RWPE2 (cell line): ENCODE measurements around the gene FAM219A.
"Not testable (repeated sequence)": the region's sequence is repeated elsewhere in the genome, so short reads cannot be mapped to it uniquely, and the experiment has no call there.

Experiments
- ATAC-seq: fragments of 200-7000 bp; cut with Tn5 transposase; 3 replicates; pipeline ENCODE4 v1.9.1; 2021; ENCODE audit warnings: low read depth
- DNase-seq: peaks from one replicate; pipeline ENCODE4 v3.0.0-alpha.2; 2020; ENCODE audit warnings: low spot score
- H3K27ac ChIP-seq: fragments of 450-650 bp; 2 replicates; pipeline ENCODE4 v1.5.1; 2017; ENCODE audit warnings: mild to moderate bottlenecking; ENCODE audit not compliant: poor library complexity, severe bottlenecking
- H3K27me3 ChIP-seq: fragments of 250-450 bp; sonication (Bioruptor Pico); 2 replicates; pipeline ENCODE4 v1.5.1; 2021; ENCODE audit warnings: mild to moderate bottlenecking, moderate library complexity; ENCODE audit not compliant: insufficient read depth, poor library complexity, severe bottlenecking
- H3K36me3 ChIP-seq: fragments of 250-450 bp; sonication (Bioruptor Pico); 2 replicates; pipeline ENCODE4 v1.5.1; 2020; ENCODE audit warnings: low read depth, mild to moderate bottlenecking, moderate library complexity
- H3K4me1 ChIP-seq: fragments of 250-450 bp; sonication (Bioruptor Pico); 2 replicates; pipeline ENCODE4 v1.5.1; 2021; ENCODE audit warnings: mild to moderate bottlenecking, moderate library complexity; ENCODE audit not compliant: insufficient read depth, poor library complexity, severe bottlenecking
- H3K4me3 ChIP-seq: fragments of 250-450 bp; sonication (Bioruptor Pico); 2 replicates; pipeline ENCODE4 v1.5.1; 2021; ENCODE audit warnings: mild to moderate bottlenecking, moderate library complexity; ENCODE audit not compliant: severe bottlenecking
- H3K9me3 ChIP-seq: fragments of 250-450 bp; sonication (Bioruptor Pico); 2 replicates; pipeline ENCODE4 v1.5.1; 2021; ENCODE audit warnings: mild to moderate bottlenecking, moderate library complexity; ENCODE audit not compliant: severe bottlenecking
- CTCF ChIP-seq: fragments of 450-650 bp; IDR thresholded peaks from one replicate; pipeline ENCODE4 v1.5.1; 2017; ENCODE audit warnings: mild to moderate bottlenecking, moderate library complexity; ENCODE audit not compliant: poor library complexity, severe bottlenecking

FAM219A gene

GRCh38 chr9:34370970-34371880 lies 87.1 kb downstream of the FAM219A start:
- Histone ChIP-seq H3K9me3 (no peaks in the 10 kb centered on the region), H3K4me3 (no peak overlapping the region), H3K27me3 (no peaks in the 10 kb centered on the region), H3K36me3 (peaks cover 12% of the 10 kb centered on the region), H3K27ac (no peak overlapping the region), H3K4me1 (peaks cover 9% of the 10 kb centered on the region)
- DNase-seq (no peak), ATAC-seq (no peak)
- no peak for TF ChIP-seq CTCF

GRCh38 chr9:34370335-34370969 lies 87.9 kb downstream of the FAM219A start:
- no peaks in the 10 kb centered on the region for H3K9me3 ChIP-seq
- ATAC-seq (no peak), DNase-seq (no peak)
- no peak overlapping the region for H3K27ac ChIP-seq
- no peak overlapping the region for H3K4me3 ChIP-seq
- peaks cover 4% of the 10 kb centered on the region for H3K4me1 ChIP-seq
- H3K36me3 ChIP-seq, result peaks cover 12% of the 10 kb centered on the region
- no peak for TF ChIP-seq CTCF
- H3K27me3 ChIP-seq, result no peaks in the 10 kb centered on the region

- H3K4me1 ChIP-seq, result no peaks in the 10 kb centered on the region
- H3K27me3 ChIP-seq, result no peaks in the 10 kb centered on the region
- TF ChIP-seq CTCF, result no peak
- H3K9me3 ChIP-seq, result no peaks in the 10 kb centered on the region
- DNase-seq, result no peak
- no peak overlapping the region for H3K27ac ChIP-seq
- no peak for ATAC-seq
- H3K4me3 ChIP-seq, result no peak overlapping the region
- peaks cover 12% of the 10 kb centered on the region for H3K36me3 ChIP-seq
These were observed 88.7 kb downstream of the FAM219A start for GRCh38 chr9:34369636-34370035.

GRCh38 chr9:34368796-34369195 lies 89.6 kb downstream of the FAM219A start:
- H3K36me3 ChIP-seq, result peaks cover 12% of the 10 kb centered on the region
- H3K4me3 ChIP-seq, H3K9me3 ChIP-seq, H3K4me1 ChIP-seq, H3K27ac ChIP-seq, ATAC-seq, DNase-seq, H3K27me3 ChIP-seq: not testable (repeated sequence)

- H3K4me1 ChIP-seq, DNase-seq, H3K9me3 ChIP-seq, H3K4me3 ChIP-seq, H3K27ac ChIP-seq, ATAC-seq, H3K27me3 ChIP-seq: not testable (repeated sequence)
- H3K36me3 ChIP-seq, result peaks cover 12% of the 10 kb centered on the region
These were observed 90.5 kb downstream of the FAM219A start for GRCh38 chr9:34367751-34368410.
